HCT116 (cell line): Measurements from ENCODE around the gene WDR19. TPM values are rescaled to one million over a fixed set of nuclear protein-coding genes. Genes with fewer than 3 reads are reported as not detected.
A peak's percentile ranks its signal among the peaks of the same experiment; 100 is the strongest.

Experiments
- ATAC-seq: fragments of 200-7000 bp; cut with Tn5 transposase; 2 replicates; pipeline ENCODE4 v1.9.1; 2020; ENCODE audit warnings: mild to moderate bottlenecking, moderate library complexity
- BruUV-seq: library from RNA; stranded (reverse); fragments of 400-500 nt; replicated peaks from 2 replicates; lab custom pipeline; 2021; lab: Mats Ljungman, UMichigan
- CTCF ChIA-PET: fragments of 300-600 bp; sonication (Branson Sonifier 250); formaldehyde crosslinking; loops from one replicate; lab custom pipeline; 2021; ENCODE audit warnings: antibody characterized with exemption; lab: Charles Lee
- POLR2A ChIA-PET: fragments of 300-600, 350-600 bp; sonication (Branson Sonifier 250); formaldehyde crosslinking; loops from one replicate; lab custom pipeline; 2021; ENCODE audit warnings: antibody characterized with exemption; lab: Charles Lee
- RAD21 ChIA-PET, 2 experiments: fragments of 300-600 bp; sonication (Branson Sonifier 250); formaldehyde crosslinking; loops; one replicate each; lab custom pipeline; 2023; ENCODE audit warnings: low total read pairs in 2 of 2; ENCODE audit not compliant: uncharacterized antibody in 2 of 2, unreplicated experiment in 2 of 2, low non-redundant PET in 1 of 2; lab: Charles Lee
- DNase-seq: peaks from one replicate; pipeline ENCODE4 v3.0.0-alpha.2; 2010; ENCODE audit warnings: low read depth, low spot score
- H2AFZ ChIP-seq: fragments of 200-600 bp; shearing (Covaris generic), sonication (generic); 2 replicates; pipeline ENCODE4 v1.6.1; 2017; ENCODE audit warnings: low read depth, mixed run types, mixed read lengths, antibody characterized with exemption, low read length; ENCODE audit not compliant: poor library complexity, severe bottlenecking
- H3K27ac ChIP-seq: 2 replicates; pipeline ENCODE4 v1.5.1; 2012; ENCODE audit warnings: low read depth, low read length
- H3K27me3 ChIP-seq: fragments of 200-600 bp; sonication (generic); 2 replicates; pipeline ENCODE4 v1.6.1; 2016; ENCODE audit warnings: mixed run types, low read length, mixed read lengths; ENCODE audit not compliant: insufficient read depth
- H3K36me3 ChIP-seq, 2 experiments: fragments of 200-500 bp in 1 of 2; fragments of 200-600 bp in 1 of 2; sonication (Bioruptor generic) in 1 of 2; sonication (generic) in 1 of 2; 2 replicates each; pipeline versions ENCODE4 v1.5.1 to v1.6.1; 2014 to 2016; ENCODE audit warnings: low read length in 2 of 2, inconsistent platforms in 1 of 2, mixed read lengths in 1 of 2, mixed run types in 1 of 2; ENCODE audit not compliant: insufficient read depth in 2 of 2, control insufficient read depth in 1 of 2
- H3K4me1 ChIP-seq, 2 experiments: fragments of 200-600 bp in 1 of 2; sonication (generic) in 1 of 2; 2 replicates each; pipeline versions ENCODE4 v1.5.1 to v1.6.1; 2012 to 2017; ENCODE audit warnings: low read length in 2 of 2, inconsistent platforms in 1 of 2, mild to moderate bottlenecking in 1 of 2, mixed read lengths in 1 of 2, mixed run types in 1 of 2, moderate library complexity in 1 of 2; ENCODE audit not compliant: insufficient read depth in 2 of 2, control insufficient read depth in 1 of 2
- H3K4me2 ChIP-seq: fragments of 200-600 bp; sonication (generic); 2 replicates; pipeline ENCODE4 v1.6.1; 2017; ENCODE audit warnings: mixed run types, low read length, mixed read lengths
- H3K4me3 ChIP-seq, 2 experiments: fragments of 200-600 bp in 1 of 2; sonication (generic) in 1 of 2; replicated peaks in 1 of 2; 2 replicates each; pipeline ENCODE4 v1.5.1; 2011 to 2016; ENCODE audit warnings: low read length in 2 of 2, control low read depth in 1 of 2, low read depth in 1 of 2, mild to moderate bottlenecking in 1 of 2, mixed read lengths in 1 of 2, mixed run types in 1 of 2
- H3K79me2 ChIP-seq: fragments of 200-600 bp; sonication (generic); 2 replicates; pipeline ENCODE4 v1.6.1; 2017; ENCODE audit warnings: mild to moderate bottlenecking, mixed run types, low read length, moderate library complexity, mixed read lengths; ENCODE audit not compliant: insufficient read depth
- H3K9ac ChIP-seq: fragments of 200-600 bp; sonication (generic); 2 replicates; pipeline ENCODE4 v1.6.1; 2016; ENCODE audit warnings: low read length, mixed read lengths
- H3K9me2 ChIP-seq: fragments of 200-600 bp; sonication (generic), shearing (Covaris generic); 2 replicates; pipeline ENCODE4 v1.6.1; 2017; ENCODE audit warnings: mixed run types, mild to moderate bottlenecking, moderate library complexity; ENCODE audit not compliant: insufficient read depth
- H3K9me3 ChIP-seq, 2 experiments: fragments of 200-500 bp in 1 of 2; fragments of 200-600 bp in 1 of 2; sonication (Bioruptor generic) in 1 of 2; sonication (generic) in 1 of 2; 2 replicates each; pipeline ENCODE4 v1.6.1; 2014 to 2017; ENCODE audit warnings: low read length in 2 of 2, mixed read lengths in 2 of 2, inconsistent platforms in 1 of 2, low read depth in 1 of 2, mild to moderate bottlenecking in 1 of 2, mixed run types in 1 of 2, moderate library complexity in 1 of 2; ENCODE audit not compliant: control insufficient read depth in 1 of 2, insufficient read depth in 1 of 2
- H4K20me1 ChIP-seq: fragments of 200-600 bp; sonication (generic), shearing (Covaris generic); 2 replicates; pipeline ENCODE4 v1.6.1; 2017; ENCODE audit warnings: mixed run types, mild to moderate bottlenecking, moderate library complexity; ENCODE audit not compliant: insufficient read depth
- CBX3 ChIP-seq: IDR thresholded peaks from 2 replicates; pipeline ENCODE4 v1.6.1; 2012; ENCODE audit warnings: low read depth
- CEBPB ChIP-seq: IDR thresholded peaks from 2 replicates; pipeline ENCODE4 v1.6.1; 2012; ENCODE audit warnings: low read depth
- EGR1 ChIP-seq: IDR thresholded peaks from 2 replicates; pipeline ENCODE4 v1.6.1; 2012; ENCODE audit warnings: low read depth
- EZH2 ChIP-seq: fragments of 200-600 bp; sonication (generic); IDR thresholded peaks from 2 replicates; pipeline ENCODE4 v1.6.1; 2017; ENCODE audit warnings: antibody characterized with exemption, mixed run types
- EZH2phosphoT487 ChIP-seq: fragments of 200-600 bp; IDR thresholded peaks from 2 replicates; pipeline ENCODE4 v1.6.1; 2018; ENCODE audit warnings: antibody characterized with exemption, borderline replicate concordance
- FOSL1 ChIP-seq: IDR thresholded peaks from 2 replicates; pipeline ENCODE4 v1.6.1; 2012; ENCODE audit warnings: low read depth
- JUND ChIP-seq: IDR thresholded peaks from 2 replicates; pipeline ENCODE4 v1.6.1; 2012
- POLR2A ChIP-seq: IDR thresholded peaks from 2 replicates; pipeline ENCODE4 v1.7.0; 2011; ENCODE audit warnings: borderline replicate concordance; ENCODE audit not compliant: insufficient read depth, insufficient read length; ENCODE audit errors: extremely low read depth
- POLR2AphosphoS5 ChIP-seq: IDR thresholded peaks from 2 replicates; pipeline ENCODE4 v1.6.1; 2011; ENCODE audit warnings: mild to moderate bottlenecking, low read depth, low read length, moderate library complexity
- SIN3A ChIP-seq: IDR thresholded peaks from 2 replicates; pipeline ENCODE4 v1.6.1; 2012; ENCODE audit warnings: low read depth
- SP1 ChIP-seq: IDR thresholded peaks from 2 replicates; pipeline ENCODE4 v1.6.1; 2012; ENCODE audit warnings: low read depth
- SRF ChIP-seq: IDR thresholded peaks from 2 replicates; pipeline ENCODE4 v1.6.1; 2012; ENCODE audit warnings: low read depth
- ZFX ChIP-seq: fragments of 450-650 bp; IDR thresholded peaks from 2 replicates; pipeline ENCODE4 v1.6.1; 2017
- intact Hi-C: fragments of 100-400 bp; cut with micrococcal nuclease; formaldehyde crosslinking; loops from 2 replicates; pipeline ENCODE4 v1.10.0; 2022
- total RNA-seq: library from RNA; stranded (reverse); gene quantifications from one replicate; pipeline ENCODE4 v1.2.1, GENCODE V29; 2021; ENCODE audit not compliant: unreplicated experiment
- TF ChIP-seq, protein P1 (sequence below): IDR thresholded peaks from 2 replicates; pipeline ENCODE4 v1.6.1; 2012
- TF ChIP-seq, protein P2 (sequence below): IDR thresholded peaks from 2 replicates; pipeline ENCODE4 v1.6.1; 2012

Gene WDR19
- total RNA-seq, 1 experiment from 2014 or later, result 18.8 TPM

DNA sequence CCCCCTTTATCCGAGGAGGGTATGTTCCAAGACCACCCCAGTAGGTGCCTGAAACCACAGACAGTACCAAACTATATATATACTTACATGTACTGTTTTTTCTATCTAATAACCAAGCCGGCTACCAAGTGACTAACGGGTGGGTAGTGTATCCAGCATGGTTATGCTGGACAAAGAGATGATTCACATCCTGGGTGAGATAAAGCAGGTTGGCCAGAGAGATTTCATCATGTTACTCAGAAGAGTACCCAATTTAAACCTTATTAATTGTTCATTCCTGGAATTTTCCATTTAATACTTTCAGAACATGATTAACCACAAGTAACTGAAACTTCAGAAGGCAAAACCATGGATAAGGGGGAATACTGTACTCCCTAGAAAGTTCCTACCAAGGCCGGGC is 137.3 kb downstream of the WDR19 start:
- Histone ChIP-seq H3K9me3 (no peaks in the 10 kb centered on the region), H3K9ac (no peak overlapping the region), H3K4me2 (peak overlapping the region; percentile 15; the same call in 1 of the 2 replicates), H3K4me1 (peaks cover 0 to 21% of the 10 kb centered on the region in 2 experiments; a peak in 2 of 4 replicates), H3K79me2 (no peaks in the 10 kb centered on the region; the same call in 1 of the 2 replicates), H3K9me2 (no peaks in the 10 kb centered on the region), H3K4me3 (no peak overlapping the region), H4K20me1 (no peaks in the 10 kb centered on the region), H3K27me3 (no peaks in the 10 kb centered on the region), H3K36me3 (peaks cover 2 to 5% of the 10 kb centered on the region in 2 experiments; a peak in 2 of 4 replicates), H3K27ac (no peak overlapping the region), H2AFZ (no peak overlapping the region)
- POLR2A ChIA-PET, result no interaction called here
- RAD21 ChIA-PET, result no interaction called here
- BruUV-seq, result no TSS peak
- ATAC-seq, result peak; percentile 57; the same call in 1 of the 2 replicates
- intact Hi-C loops, result no loop called here
- no peak for TF ChIP-seq EGR1
- TF ChIP-seq ZFX, result no peak
- peak; percentile 40 for TF ChIP-seq JUND
- TF ChIP-seq FOSL1, result peak; percentile 63; the same call in 1 of the 2 replicates
- peak; percentile 36; the same call in 1 of the 2 replicates for TF ChIP-seq POLR2AphosphoS5
- TF ChIP-seq SP1, result peak; percentile 35
- TF ChIP-seq POLR2A, result no peak
- no peak for TF ChIP-seq CBX3
- no peak for TF ChIP-seq SIN3A
- TF ChIP-seq SRF, result no peak
- TF ChIP-seq, protein P1, sequence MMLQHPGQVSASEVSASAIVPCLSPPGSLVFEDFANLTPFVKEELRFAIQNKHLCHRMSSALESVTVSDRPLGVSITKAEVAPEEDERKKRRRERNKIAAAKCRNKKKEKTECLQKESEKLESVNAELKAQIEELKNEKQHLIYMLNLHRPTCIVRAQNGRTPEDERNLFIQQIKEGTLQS, result 0 out of 2 replicates have a peak, but pooled peaks have one; percentile 32
- no peak for TF ChIP-seq EZH2phosphoT487
- no peak for TF ChIP-seq EZH2
- TF ChIP-seq, protein P2, sequence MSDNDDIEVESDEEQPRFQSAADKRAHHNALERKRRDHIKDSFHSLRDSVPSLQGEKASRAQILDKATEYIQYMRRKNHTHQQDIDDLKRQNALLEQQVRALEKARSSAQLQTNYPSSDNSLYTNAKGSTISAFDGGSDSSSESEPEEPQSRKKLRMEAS, result no peak
- TF ChIP-seq CEBPB, result peak; percentile 66
- CTCF ChIA-PET, result no interaction called here
- DNase-seq, result peak; percentile 55
